ENCODE measurements around the gene P2RY2. TPM values are rescaled to one million over a fixed set of nuclear protein-coding genes. Genes with fewer than 3 reads are reported as not detected.

The P2RY2 gene
- total and polyA plus RNA-seq, 4 donors = 1.8 to 3.7 (median 2.2) TPM

DNA sequence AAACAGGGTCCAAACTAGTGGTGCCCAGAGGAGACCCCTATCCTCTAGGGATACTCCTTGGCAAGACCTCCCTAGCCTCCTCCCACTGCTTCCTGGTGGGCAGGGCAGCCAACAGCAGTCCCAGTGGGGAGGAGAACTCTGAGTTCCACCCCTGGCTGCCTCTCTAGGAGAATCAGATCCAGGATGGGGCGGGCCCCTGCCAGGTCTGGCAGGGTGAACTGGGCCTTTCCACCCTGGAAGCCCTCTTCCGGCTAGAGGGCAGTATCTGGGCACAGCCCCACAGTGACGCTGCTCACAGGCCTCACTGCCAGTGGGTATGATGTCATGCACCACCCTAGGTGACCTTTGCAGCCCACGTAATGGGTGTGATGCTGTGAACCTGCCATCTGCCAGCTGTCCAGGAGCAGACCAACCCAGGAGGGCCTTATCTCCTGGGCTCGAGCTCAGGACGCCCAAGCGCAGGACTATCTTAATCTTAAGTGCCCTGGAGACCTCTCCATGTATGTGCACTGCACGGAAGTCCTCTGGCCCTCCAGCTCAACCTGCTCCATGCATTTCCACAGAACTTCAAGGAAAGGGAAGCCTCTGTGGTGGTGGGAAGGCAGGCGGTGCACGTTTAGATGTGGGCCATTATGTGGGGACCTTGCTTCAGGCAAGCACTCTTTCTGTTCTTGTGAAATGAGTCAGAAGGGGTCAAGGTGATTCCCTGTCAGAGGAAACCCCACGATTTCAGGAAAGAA lies 44.2 kb upstream of the P2RY2 start (continued):
- TF ChIP-seq, protein P1, sequence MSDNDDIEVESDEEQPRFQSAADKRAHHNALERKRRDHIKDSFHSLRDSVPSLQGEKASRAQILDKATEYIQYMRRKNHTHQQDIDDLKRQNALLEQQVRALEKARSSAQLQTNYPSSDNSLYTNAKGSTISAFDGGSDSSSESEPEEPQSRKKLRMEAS (IDR thresholded peaks at IDR 0.05) = peak; percentile 85
- TF ChIP-seq, protein P2, sequence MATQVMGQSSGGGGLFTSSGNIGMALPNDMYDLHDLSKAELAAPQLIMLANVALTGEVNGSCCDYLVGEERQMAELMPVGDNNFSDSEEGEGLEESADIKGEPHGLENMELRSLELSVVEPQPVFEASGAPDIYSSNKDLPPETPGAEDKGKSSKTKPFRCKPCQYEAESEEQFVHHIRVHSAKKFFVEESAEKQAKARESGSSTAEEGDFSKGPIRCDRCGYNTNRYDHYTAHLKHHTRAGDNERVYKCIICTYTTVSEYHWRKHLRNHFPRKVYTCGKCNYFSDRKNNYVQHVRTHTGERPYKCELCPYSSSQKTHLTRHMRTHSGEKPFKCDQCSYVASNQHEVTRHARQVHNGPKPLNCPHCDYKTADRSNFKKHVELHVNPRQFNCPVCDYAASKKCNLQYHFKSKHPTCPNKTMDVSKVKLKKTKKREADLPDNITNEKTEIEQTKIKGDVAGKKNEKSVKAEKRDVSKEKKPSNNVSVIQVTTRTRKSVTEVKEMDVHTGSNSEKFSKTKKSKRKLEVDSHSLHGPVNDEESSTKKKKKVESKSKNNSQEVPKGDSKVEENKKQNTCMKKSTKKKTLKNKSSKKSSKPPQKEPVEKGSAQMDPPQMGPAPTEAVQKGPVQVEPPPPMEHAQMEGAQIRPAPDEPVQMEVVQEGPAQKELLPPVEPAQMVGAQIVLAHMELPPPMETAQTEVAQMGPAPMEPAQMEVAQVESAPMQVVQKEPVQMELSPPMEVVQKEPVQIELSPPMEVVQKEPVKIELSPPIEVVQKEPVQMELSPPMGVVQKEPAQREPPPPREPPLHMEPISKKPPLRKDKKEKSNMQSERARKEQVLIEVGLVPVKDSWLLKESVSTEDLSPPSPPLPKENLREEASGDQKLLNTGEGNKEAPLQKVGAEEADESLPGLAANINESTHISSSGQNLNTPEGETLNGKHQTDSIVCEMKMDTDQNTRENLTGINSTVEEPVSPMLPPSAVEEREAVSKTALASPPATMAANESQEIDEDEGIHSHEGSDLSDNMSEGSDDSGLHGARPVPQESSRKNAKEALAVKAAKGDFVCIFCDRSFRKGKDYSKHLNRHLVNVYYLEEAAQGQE (IDR thresholded peaks at IDR 0.05) = peak; percentile 36
- TF ChIP-seq, protein P3, sequence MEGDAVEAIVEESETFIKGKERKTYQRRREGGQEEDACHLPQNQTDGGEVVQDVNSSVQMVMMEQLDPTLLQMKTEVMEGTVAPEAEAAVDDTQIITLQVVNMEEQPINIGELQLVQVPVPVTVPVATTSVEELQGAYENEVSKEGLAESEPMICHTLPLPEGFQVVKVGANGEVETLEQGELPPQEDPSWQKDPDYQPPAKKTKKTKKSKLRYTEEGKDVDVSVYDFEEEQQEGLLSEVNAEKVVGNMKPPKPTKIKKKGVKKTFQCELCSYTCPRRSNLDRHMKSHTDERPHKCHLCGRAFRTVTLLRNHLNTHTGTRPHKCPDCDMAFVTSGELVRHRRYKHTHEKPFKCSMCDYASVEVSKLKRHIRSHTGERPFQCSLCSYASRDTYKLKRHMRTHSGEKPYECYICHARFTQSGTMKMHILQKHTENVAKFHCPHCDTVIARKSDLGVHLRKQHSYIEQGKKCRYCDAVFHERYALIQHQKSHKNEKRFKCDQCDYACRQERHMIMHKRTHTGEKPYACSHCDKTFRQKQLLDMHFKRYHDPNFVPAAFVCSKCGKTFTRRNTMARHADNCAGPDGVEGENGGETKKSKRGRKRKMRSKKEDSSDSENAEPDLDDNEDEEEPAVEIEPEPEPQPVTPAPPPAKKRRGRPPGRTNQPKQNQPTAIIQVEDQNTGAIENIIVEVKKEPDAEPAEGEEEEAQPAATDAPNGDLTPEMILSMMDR (IDR thresholded peaks at IDR 0.05; ENCODE audit: low read depth, low read length, missing input control) = peak; percentile 12

DNA sequence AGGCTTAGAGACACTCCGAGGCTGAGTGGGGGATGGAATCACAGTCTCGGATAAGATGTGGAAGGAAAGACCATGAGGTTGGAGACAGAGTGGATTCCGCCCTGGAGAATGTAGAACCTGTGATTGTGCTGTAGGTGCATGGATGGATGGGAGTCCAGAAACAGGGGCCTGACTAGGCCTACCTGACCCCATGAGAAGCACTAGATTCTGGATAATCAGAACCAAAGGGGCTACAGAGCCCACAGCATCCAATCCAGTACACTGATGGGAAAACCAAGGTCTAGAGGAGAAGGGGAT lies 43.6 kb upstream of the P2RY2 start:
- Histone ChIP-seq H3K4me1 (ENCODE audit: control insufficient read depth in 4 of 4, insufficient read depth in 4 of 4, low read length in 3 of 4) (peaks cover 7 to 31% (median 20%) of the 10 kb centered on the region in 4 donors), H3K4me3 (ENCODE audit: low read depth in 1 of 3, low read length in 3 of 3) (no peak overlapping the region), H3K9me3 (ENCODE audit: control insufficient read depth in 4 of 4, low read length in 3 of 4) (no peaks in the 10 kb centered on the region), H3K27ac (ENCODE audit: low read depth in 1 of 2, low read length in 2 of 2) (peak overlapping the region; percentile 38 to 45), H3K36me3 (ENCODE audit: control insufficient read depth in 4 of 4, insufficient read depth in 3 of 4, low read depth in 1 of 4, low read length in 3 of 4) (no peaks in the 10 kb centered on the region), H3K9ac (ENCODE audit: low read depth in 1 of 2, low read length in 2 of 2) (no peak overlapping the region), H3K27me3 (ENCODE audit: control insufficient read depth in 4 of 4, insufficient read depth in 4 of 4, low read length in 3 of 4) (no peaks in the 10 kb centered on the region)
- WGBS = 90% methylated on average over 3 of the region's 3 CpGs
- DNase-seq (ENCODE audit: low spot score) = no peak
- TF ChIP-seq, protein P3 (IDR thresholded peaks at IDR 0.05; ENCODE audit: low read depth, low read length, missing input control) = no peak
- no peak for TF ChIP-seq GABPA (IDR thresholded peaks at IDR 0.05 in 1 of 2, conservative IDR thresholded peaks at IDR 0.05 in 1 of 2)
- no peak for TF ChIP-seq EGR1 (IDR thresholded peaks at IDR 0.05; ENCODE audit: low read depth in 2 of 2)
- no peak for TF ChIP-seq FOXA1 (IDR thresholded peaks at IDR 0.05)
- no peak for TF ChIP-seq RAD21 (IDR thresholded peaks at IDR 0.05)
- TF ChIP-seq, protein P4, sequence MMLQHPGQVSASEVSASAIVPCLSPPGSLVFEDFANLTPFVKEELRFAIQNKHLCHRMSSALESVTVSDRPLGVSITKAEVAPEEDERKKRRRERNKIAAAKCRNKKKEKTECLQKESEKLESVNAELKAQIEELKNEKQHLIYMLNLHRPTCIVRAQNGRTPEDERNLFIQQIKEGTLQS (IDR thresholded peaks at IDR 0.05) = no peak
- no peak for TF ChIP-seq RXRA (IDR thresholded peaks at IDR 0.05)
- TF ChIP-seq HNF4G (IDR thresholded peaks at IDR 0.05) = no peak
- TF ChIP-seq JUND (IDR thresholded peaks at IDR 0.05) = no peak
- TF ChIP-seq, protein P1 (IDR thresholded peaks at IDR 0.05) = no peak

Measured in liver (tissue), 9 donors.